Stimulated activated CD8-positive, alpha-beta memory T cell treated with anti-CD3 and anti-CD28 coated beads, Interleukin-7, amount 100 ng/mL, for 24 hours (primary cell): ENCODE data around the gene PTPRN2.
A peak's percentile ranks its signal among the peaks of the same experiment; 100 is the strongest.
"Not testable (repeated sequence)": the region's sequence is repeated elsewhere in the genome, so short reads cannot be mapped to it uniquely, and the experiment has no call there.

Source experiments
- DNase-seq: peaks from one replicate; pipeline ENCODE4 v3.0.0-alpha.2; 2020; ENCODE audit warnings: low read depth

Gene PTPRN2

DNA sequence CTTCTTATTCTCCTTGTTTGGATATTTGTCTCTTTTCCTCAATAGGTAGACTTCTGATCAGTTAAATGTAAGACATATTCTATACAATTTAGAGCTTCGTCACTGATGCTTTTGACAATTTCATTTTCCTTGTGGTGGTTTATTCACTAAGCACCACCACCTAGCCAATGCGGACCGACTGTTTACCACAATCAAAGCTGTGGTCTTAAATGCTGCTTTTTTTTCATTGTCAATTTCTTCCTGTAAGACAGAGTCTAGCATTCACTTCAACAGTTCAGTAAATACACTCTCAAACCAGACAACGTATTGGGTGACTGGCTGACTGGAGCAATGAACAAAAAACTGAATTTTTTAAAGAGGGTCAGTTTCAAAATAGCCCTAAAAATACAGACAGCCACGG is 1011.8 kb downstream of the PTPRN2 start:
- no peak for DNase-seq

GRCh38 chr7:157574914-157575586 is 1012.6 kb downstream of the PTPRN2 start:
- DNase-seq, result no peak

GRCh38 chr7:157574120-157574825 is 1013.4 kb downstream of the PTPRN2 start:
- no peak for DNase-seq

DNA sequence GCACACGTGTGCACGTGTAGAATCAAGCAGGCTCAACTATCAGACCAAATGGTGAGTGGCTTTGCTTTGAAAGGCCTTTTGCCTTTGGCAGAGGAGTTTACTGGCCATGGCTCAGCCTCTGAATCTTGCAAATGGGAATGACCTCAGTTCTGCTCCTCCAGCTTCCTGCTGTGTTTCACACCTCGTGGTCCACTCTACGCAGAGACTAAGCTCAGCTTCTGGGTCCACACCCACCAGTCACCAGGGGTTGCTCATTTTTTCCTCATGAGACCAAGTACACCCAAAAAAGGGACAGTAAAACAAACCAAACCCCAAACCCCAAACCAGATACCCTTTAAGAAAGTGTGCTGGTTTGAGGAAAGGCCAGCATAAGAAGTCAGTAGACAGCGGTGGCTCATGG is 1014.4 kb downstream of the PTPRN2 start:
- no peak for DNase-seq

- DNase-seq, result no peak
These were observed 1015.0 kb downstream of the PTPRN2 start for GRCh38 chr7:157572622-157573021.

GRCh38 chr7:157570531-157571200 is 1017.0 kb downstream of the PTPRN2 start:
- no peak for DNase-seq

GRCh38 chr7:157569967-157570366 is 1017.7 kb downstream of the PTPRN2 start:
- DNase-seq, result no peak

DNA sequence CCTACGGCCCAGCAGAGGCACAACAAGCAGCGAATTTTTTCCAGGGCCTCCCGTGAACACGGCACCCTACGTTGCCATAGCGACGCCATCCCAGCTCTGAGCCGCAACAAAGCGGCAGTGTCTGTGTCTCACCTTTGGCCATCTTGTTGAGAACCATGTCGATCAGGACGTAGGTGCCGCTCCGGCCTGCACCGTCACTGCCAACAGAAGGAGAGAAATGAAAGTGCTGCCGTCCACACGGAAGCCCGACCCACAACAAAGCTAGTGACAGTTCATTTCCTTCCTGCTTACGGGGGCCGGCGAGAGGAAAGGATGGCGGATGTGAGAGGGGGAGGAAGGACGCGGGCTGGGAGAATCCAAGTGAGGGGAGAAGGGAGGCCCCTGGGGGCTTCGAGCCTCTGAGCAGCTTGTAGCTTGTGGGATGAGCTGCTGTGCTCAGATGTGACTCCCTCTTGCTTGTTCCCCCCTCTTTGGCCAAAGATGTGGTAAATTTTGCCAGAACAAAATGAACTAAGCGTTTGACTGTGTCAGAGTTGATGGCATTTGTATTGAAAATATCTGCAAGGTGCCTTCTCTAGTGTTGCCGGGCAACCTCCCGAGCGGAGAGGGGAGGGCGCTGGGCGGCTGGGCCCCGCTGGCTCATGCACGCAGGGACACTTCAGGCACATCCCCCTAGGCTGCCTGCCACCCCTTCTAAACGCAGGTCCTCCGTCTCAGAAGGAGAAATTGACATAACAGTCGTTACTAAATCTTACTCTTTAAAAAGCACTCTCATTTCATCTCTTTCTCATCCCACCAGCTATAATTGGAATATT is 1018.6 kb downstream of the PTPRN2 start:
- DNase-seq, result peak; percentile 8

GRCh38 chr7:157568106-157568769 is 1019.4 kb downstream of the PTPRN2 start:
- DNase-seq, result no peak

DNA sequence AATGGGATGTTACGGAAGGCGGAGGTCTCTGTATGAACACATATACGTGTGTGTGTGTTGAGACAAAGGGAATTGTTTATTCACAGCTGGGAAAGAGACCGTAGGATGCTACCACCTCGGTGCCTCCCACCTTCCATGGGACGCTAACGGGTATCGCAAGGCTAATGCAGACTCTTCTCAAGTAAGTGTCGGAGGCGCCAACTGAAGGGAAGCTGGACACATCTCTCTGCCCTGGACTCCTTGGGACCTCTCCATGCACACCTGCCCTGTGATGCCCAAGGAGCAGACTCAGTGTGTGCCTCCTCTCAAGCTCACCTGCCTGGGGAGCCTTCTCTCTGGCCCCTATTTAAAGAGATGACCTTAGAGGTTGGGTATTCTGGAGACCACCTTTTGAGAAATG is 1020.0 kb downstream of the PTPRN2 start:
- DNase-seq, result no peak

DNA sequence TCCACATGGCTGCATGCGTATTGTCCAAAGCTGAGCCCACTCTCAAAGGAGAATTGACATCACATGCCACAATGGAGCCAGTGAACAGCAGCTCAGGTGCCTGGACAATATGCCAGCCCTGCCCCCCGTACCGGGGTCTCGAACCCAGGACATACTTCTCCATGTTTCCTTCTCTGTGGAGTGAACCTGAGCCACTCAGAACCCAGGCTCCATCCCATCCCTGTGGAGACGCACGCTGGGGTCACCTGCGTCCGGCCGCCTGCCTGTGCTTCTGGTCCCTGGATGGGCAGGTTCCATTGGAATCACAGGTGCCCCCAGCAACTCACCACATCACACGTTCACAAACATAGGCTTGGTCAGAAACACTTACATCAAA is 1021.0 kb downstream of the PTPRN2 start:
- DNase-seq, result no peak

- DNase-seq, result no peak
These were observed 1021.5 kb downstream of the PTPRN2 start for GRCh38 chr7:157565981-157566630.

DNA sequence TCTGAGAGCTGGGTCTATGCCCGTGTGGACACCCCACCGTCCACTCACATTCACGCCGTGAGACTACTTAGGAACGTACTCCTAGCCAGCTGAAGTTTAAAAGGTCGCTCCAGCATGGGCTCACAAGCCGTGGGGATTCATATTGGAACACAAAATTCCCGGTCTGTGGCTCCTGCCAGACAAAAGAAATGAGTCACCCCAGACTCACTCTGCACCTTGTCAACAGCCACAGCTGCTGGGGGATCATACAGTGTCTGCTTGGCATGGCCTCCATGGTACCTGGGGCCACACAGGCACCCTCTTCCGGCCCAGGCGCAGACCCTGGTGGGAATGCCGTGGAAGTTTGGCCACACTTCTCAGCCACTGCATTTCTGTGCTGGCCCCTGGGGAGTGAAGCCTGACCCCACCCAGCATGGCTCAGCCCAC is 1022.4 kb downstream of the PTPRN2 start:
- DNase-seq, result no peak

DNA sequence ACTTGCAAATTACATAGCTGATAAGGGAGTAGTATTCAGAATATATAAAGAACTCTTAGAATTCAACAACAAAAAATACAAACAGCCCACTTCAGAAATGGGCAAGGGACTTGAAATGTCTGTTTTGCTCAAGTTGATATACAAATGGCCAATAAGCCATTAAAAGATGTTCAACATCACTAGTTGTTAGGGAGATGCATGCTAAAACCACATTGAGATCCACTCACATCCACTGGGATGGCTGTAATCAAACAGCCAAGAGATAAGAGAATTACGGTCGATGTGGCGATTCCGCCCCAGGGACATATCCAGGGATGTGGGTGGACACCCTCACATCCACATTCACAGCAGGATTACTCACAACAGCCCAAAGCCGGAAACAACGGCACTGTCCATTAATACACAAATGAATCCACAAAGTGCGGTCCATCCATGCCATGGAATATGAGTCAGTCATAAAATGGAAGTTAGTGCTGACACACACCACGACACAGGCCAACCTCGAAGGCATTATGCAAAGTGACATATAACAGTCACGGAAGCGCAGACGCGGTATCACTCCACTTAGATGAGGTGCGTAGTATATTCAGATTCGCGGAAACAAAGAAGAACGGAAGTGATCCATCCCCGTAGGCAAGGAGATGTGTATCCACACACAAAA is 1023.0 kb downstream of the PTPRN2 start:
- no peak for DNase-seq

DNA sequence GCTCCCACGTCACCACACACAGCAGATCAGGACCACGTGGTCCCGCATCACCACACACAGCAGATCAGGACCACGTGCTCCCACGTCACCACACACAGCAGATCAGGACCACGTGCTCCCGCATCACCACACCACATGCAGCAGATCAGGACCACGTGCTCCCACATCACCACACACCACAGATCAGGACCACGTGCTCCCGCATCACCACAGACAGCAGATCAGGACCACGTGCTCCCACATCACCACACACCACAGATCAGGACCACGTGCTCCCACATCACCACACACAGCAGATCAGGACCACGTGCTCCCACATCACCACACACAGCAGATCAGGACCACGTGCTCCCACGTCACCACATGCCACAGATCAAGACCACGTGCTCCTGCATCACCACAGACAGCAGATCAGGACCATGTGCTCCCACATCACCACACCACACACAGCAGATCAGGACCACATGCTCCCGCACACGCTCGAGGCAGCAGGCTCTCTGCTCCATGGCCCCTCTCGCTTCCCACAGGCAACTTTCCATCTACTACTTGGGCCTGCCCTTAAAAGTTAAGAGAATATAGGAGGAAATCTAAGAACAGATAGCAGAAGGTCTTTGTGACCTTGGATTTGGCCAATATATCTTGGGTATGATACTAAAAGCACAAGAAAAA is 1024.0 kb downstream of the PTPRN2 start:
- DNase-seq, result not testable (repeated sequence)

DNA sequence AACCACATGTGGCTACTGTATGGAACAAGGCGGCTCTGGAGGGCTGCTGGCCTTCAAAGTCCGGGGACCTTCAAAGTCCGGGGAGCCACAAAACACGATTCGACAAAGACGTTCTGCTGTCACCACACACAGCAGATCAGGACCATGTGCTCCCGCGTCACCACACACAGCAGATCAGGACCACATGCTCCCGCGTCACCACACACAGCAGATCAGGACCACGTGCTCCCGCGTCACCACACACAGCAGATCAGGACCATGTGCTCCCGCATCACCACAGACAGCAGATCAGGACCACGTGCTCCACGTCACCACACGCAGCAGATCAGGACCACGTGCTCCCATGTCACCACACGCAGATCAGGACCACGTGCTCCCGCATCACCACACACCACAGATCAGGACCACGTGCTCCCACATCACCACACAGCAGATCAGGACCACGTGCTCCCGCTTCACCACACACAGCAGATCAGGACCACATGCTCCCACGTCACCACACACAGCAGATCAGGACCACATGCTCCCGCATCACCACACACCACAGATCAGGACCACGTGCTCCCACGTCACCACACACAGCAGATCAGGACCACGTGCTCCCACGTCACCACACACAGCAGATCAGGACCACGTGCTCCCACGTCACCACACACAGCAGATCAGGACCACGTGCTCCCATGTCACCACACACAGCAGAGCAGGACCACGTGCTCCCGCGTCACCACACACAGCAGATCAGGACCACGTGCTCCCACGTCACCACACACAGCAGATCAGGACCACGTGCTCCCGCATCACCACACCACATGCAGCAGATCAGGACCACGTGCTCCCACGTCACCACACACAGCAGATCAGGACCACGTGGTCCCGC is 1024.9 kb downstream of the PTPRN2 start:
- not testable (repeated sequence) for DNase-seq

GRCh38 chr7:157561816-157562410 is 1025.7 kb downstream of the PTPRN2 start:
- DNase-seq, result no peak

GRCh38 chr7:157561523-157561785 is 1026.2 kb downstream of the PTPRN2 start:
- no peak for DNase-seq
